SJCRH30 (cell line): ENCODE data around the gene TMEM14A. TPM values are rescaled to one million over a fixed set of nuclear protein-coding genes. Genes with fewer than 3 reads are reported as not detected.
"Not testable (repeated sequence)": the region's sequence is repeated elsewhere in the genome, so short reads cannot be mapped to it uniquely, and the experiment has no call there.

Source experiments
- DNase-seq, 2 experiments: peaks; one replicate each; pipeline ENCODE4 v3.0.0-alpha.2; 2015 to 2020
- H3K27ac ChIP-seq: fragments of 250-450 bp; sonication (Bioruptor Pico); 2 replicates; pipeline ENCODE4 v1.5.1; 2020; ENCODE audit warnings: mild to moderate bottlenecking, moderate library complexity
- H3K27me3 ChIP-seq: fragments of 250-450 bp; sonication (Bioruptor Pico); 2 replicates; pipeline ENCODE4 v1.5.1; 2020; ENCODE audit warnings: mild to moderate bottlenecking, moderate library complexity
- H3K36me3 ChIP-seq: fragments of 250-450 bp; sonication (Bioruptor Pico); 2 replicates; pipeline ENCODE4 v1.5.1; 2020; ENCODE audit warnings: mild to moderate bottlenecking, moderate library complexity
- H3K4me1 ChIP-seq: fragments of 250-450 bp; sonication (Bioruptor Pico); 2 replicates; pipeline ENCODE4 v1.5.1; 2020; ENCODE audit warnings: mild to moderate bottlenecking, moderate library complexity
- H3K4me3 ChIP-seq: fragments of 250-450 bp; sonication (Bioruptor Pico); 2 replicates; pipeline ENCODE4 v1.5.1; 2020; ENCODE audit warnings: mild to moderate bottlenecking, moderate library complexity
- H3K9me3 ChIP-seq: fragments of 250-450 bp; sonication (Bioruptor Pico); replicated peaks from 2 replicates; pipeline ENCODE4 v1.5.1; 2020; ENCODE audit warnings: mild to moderate bottlenecking, moderate library complexity
- total RNA-seq: library from RNA; depleted of rRNA; stranded (reverse); fragments of >200 nt; shearing (Covaris generic); gene quantifications from 2 replicates; pipeline ENCODE4 v1.2.3, GENCODE V29; 2014

The TMEM14A gene
- total RNA-seq, 1 experiment from 2014 or later = 21.7 TPM

DNA sequence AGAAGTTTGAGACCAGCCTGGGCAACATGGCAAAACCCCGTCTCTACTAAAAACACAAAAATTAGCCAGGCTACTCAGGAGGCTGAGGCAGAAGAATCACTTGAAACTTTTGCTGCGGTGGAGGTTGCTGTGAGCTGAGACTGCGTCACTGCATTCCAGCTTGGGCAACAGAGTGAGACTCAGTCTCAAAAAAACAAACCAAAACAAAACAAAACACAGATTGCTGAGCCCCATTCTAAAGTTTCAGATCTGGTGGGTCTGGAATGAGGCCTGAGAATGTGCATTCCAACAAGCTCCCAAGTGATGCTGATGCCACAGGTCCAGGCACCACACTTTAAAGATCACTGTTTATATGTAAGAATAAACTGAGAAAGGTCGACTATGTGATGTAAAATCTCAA lies 24.9 kb upstream of the TMEM14A start:
- no peaks in the 10 kb centered on the region; the same call in 1 of the 2 replicates for H3K9me3 ChIP-seq
- no peaks in the 10 kb centered on the region for H3K27me3 ChIP-seq
- no peak for DNase-seq
- peaks cover 20% of the 10 kb centered on the region for H3K4me1 ChIP-seq
- no peak overlapping the region for H3K4me3 ChIP-seq
- no peak overlapping the region for H3K27ac ChIP-seq
- H3K36me3 ChIP-seq = no peaks in the 10 kb centered on the region

DNA sequence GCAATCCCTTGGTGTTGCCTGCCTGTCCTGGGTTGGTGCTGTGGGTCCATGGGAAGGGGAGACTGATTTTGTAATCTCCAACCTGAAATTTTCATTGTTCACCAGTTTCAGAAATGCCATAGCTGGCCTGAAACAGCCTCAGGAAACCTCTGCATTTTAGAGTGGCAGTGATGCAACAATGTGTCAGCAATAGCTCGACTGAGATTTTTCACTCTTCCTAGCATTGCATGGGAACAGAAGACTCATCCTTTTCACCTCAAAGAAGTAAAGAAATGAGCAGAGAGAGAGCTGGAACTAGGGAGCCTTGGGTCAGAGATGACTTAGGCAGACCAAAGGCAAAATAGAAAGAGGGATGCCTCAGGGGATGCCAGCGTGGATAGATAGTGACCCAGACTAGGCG lies 23.7 kb upstream of the TMEM14A start:
- Histone ChIP-seq H3K9me3 (no peaks in the 10 kb centered on the region), H3K27me3 (no peaks in the 10 kb centered on the region), H3K4me1 (peaks cover 8% of the 10 kb centered on the region), H3K36me3 (no peaks in the 10 kb centered on the region), H3K4me3 (no peak overlapping the region), H3K27ac (no peak overlapping the region)
- no peak for DNase-seq

GRCh38 chr6:52649536-52650160 lies 21.3 kb upstream of the TMEM14A start:
- no peak overlapping the region for H3K27ac ChIP-seq
- H3K36me3 ChIP-seq = no peaks in the 10 kb centered on the region
- no peaks in the 10 kb centered on the region for H3K27me3 ChIP-seq
- 0 out of 2 replicates have a peak, but pooled peaks cover 2% of the 10 kb centered on the region for H3K9me3 ChIP-seq
- DNase-seq = no peak
- H3K4me3 ChIP-seq = no peak overlapping the region
- H3K4me1 ChIP-seq = no peaks in the 10 kb centered on the region

DNA sequence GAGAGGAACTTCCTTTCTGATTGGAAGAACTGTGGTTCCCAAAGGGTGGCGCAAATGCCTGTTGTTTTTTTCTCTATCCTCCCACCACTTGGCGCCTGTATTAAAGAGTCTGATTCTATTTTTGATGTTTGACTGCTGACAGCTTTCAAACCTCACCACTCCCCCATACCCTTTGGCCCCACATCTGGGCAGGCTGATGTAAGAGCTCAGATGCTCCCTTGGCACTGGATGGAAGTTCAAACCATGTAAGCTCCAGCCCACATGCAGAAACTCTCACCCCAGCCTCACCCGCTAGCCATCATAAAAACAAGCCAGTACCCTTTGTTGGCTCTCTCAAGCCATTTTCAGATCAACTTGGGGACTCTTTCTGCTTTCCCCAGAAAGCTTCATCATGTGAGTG lies 20.0 kb upstream of the TMEM14A start:
- Histone ChIP-seq H3K4me1 (no peaks in the 10 kb centered on the region), H3K36me3 (no peaks in the 10 kb centered on the region), H3K9me3 (0 out of 2 replicates have a peak, but pooled peaks cover 2% of the 10 kb centered on the region), H3K27ac (no peak overlapping the region), H3K4me3 (no peak overlapping the region), H3K27me3 (no peaks in the 10 kb centered on the region)
- no peak for DNase-seq

DNA sequence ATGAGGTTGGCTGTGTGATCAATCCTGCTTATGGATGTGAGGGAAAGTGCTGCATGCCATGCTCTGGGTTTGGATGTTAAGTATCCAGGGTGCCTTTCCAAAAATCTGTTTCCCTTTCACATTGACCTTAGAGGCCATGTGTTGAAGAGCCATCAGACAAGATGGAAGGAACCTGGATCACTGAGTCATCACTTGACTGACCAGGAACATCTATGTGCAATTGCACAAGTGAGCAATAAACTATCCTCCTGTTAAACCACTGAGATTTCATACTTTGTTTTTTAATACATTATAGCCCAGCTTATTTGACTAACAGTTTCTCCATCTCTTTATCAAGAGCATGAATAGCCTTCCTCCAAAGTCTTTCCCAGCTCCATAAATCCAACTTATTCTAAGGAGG lies 17.8 kb upstream of the TMEM14A start:
- no peak overlapping the region for H3K4me3 ChIP-seq
- H3K27ac ChIP-seq = no peak overlapping the region
- DNase-seq = no peak
- H3K27me3 ChIP-seq = no peaks in the 10 kb centered on the region
- H3K36me3 ChIP-seq = no peaks in the 10 kb centered on the region
- no peaks in the 10 kb centered on the region for H3K4me1 ChIP-seq
- 0 out of 2 replicates have a peak, but pooled peaks cover 2% of the 10 kb centered on the region for H3K9me3 ChIP-seq

DNA sequence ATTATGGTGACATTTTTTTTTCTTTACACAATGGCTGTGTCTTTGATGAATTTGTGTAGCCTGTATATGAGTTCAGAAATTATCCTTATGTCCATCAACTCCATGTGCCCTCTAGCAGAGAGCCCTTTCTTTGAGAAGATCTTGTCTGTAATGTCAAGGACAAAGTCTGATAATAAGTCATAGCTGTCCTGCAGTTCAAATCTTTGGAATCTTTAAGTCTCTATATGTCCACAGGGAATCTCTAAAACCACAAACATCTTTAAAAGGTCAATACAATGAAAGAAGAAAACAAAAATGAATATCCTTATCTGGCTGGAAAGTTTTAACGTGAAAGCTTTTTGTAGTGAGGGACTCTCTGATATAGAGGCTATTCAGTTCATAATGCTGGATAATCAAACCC lies 16.9 kb upstream of the TMEM14A start:
- Histone ChIP-seq H3K4me3 (no peak overlapping the region), H3K4me1 (no peaks in the 10 kb centered on the region), H3K9me3 (0 out of 2 replicates have a peak, but pooled peaks cover 2% of the 10 kb centered on the region), H3K27ac (no peak overlapping the region), H3K27me3 (no peaks in the 10 kb centered on the region), H3K36me3 (no peaks in the 10 kb centered on the region)
- no peak for DNase-seq

DNA sequence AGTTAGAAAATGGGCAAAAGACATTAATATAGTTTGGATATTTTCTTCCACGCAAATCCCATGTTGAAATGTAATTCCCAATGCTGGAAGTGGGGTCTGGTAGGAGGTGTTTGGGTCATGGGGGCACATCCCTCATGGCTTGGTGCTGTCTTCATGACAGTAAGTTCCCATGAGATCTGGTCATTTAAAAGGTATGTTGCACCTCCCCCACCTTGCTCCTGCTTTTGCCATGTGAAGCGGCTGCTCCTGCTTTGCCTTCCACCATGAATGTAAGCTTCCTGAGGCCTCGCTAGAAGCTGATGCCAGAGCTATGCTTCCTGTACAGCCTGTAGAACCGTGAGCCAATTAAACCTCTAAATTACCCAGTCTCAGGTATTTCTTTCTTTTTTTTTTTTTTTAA lies 16.3 kb upstream of the TMEM14A start:
- no peaks in the 10 kb centered on the region for H3K27me3 ChIP-seq
- H3K9me3 ChIP-seq = 0 out of 2 replicates have a peak, but pooled peaks cover 2% of the 10 kb centered on the region
- H3K27ac ChIP-seq = no peak overlapping the region
- H3K4me3 ChIP-seq = no peak overlapping the region
- H3K36me3 ChIP-seq = no peaks in the 10 kb centered on the region
- no peaks in the 10 kb centered on the region for H3K4me1 ChIP-seq
- DNase-seq = no peak

DNA sequence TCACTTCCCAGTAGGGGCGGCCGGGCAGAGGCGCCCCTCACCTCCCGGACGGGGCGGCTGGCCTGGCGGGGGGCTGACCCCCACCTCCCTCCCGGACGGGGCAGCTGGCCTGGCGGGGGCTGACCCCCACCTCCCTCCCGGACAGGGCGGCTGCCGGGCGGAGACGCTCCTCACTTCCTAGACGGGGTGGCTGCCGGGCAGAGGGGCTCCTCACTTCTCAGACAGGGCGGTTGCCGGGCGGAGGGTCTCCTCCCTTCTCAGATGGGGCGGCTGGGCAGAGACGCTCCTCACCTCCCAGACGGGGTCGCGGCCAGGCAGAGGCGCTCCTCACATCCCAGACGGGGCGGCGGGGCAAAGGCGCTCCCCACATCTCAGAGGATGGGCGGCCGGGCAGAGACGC lies 15.0 kb upstream of the TMEM14A start:
- H3K27me3 ChIP-seq, DNase-seq, H3K4me1 ChIP-seq, H3K27ac ChIP-seq, H3K9me3 ChIP-seq, H3K36me3 ChIP-seq, H3K4me3 ChIP-seq: not testable (repeated sequence)

DNA sequence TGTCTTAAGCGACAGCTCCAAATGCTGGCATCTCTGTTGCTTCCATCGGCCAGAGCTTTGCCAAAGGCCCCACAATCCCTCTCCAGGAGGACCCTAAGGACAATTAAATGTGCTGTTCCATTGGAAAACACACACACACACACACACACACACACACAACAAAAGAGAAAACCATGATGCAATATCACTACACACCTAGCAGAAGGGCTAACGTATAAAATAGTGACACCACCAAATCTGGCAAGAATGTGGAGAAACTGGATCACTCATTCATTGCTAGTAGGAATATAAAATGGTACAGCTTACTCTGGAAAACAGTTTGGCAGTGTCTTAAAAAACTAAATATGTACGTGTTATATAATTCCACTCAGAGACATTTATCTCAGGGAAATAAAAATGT lies 13.0 kb upstream of the TMEM14A start:
- H3K4me1 ChIP-seq = no peaks in the 10 kb centered on the region
- no peaks in the 10 kb centered on the region for H3K36me3 ChIP-seq
- no peak overlapping the region for H3K27ac ChIP-seq
- H3K9me3 ChIP-seq = 0 out of 2 replicates have a peak, but pooled peaks cover 2% of the 10 kb centered on the region
- H3K4me3 ChIP-seq = no peak overlapping the region
- DNase-seq = no peak
- no peaks in the 10 kb centered on the region for H3K27me3 ChIP-seq

GRCh38 chr6:52661551-52661950 lies 9.4 kb upstream of the TMEM14A start:
- DNase-seq = no peak
- H3K4me1 ChIP-seq = 0 out of 2 replicates have a peak, but pooled peaks cover 6% of the 10 kb centered on the region
- H3K4me3 ChIP-seq = no peak overlapping the region
- no peaks in the 10 kb centered on the region for H3K27me3 ChIP-seq
- H3K36me3 ChIP-seq = no peaks in the 10 kb centered on the region
- H3K9me3 ChIP-seq = no peaks in the 10 kb centered on the region
- H3K27ac ChIP-seq = no peak overlapping the region

DNA sequence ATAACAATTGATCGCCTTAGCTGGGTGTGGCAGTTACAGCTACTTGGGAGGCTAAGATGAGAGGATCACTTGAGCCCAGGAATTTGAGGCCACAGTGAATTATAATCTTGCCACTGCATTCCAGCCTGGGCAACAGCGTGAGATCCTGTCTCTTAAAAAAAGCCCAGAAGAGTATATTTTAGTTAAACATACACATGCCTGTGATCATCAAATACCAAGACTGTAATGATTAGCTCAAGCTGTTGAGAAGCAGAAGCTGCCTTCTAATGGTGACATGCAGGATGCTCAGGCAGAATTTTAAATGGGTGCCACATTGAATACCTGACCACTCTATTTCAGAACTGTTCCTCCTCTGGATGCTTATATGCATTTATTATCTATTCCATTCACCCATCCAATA lies 8.9 kb upstream of the TMEM14A start:
- 0 out of 2 replicates have a peak, but pooled peaks cover 6% of the 10 kb centered on the region for H3K4me1 ChIP-seq
- DNase-seq = no peak
- no peak overlapping the region for H3K27ac ChIP-seq
- no peak overlapping the region for H3K4me3 ChIP-seq
- no peaks in the 10 kb centered on the region for H3K36me3 ChIP-seq
- no peaks in the 10 kb centered on the region for H3K27me3 ChIP-seq
- H3K9me3 ChIP-seq = no peaks in the 10 kb centered on the region

GRCh38 chr6:52663120-52663935 lies 7.6 kb upstream of the TMEM14A start:
- Histone ChIP-seq H3K4me3 (peak overlapping the region; percentile 79), H3K27me3 (no peaks in the 10 kb centered on the region), H3K27ac (peak overlapping the region; percentile 24), H3K4me1 (0 out of 2 replicates have a peak, but pooled peaks cover 6% of the 10 kb centered on the region), H3K9me3 (no peaks in the 10 kb centered on the region), H3K36me3 (no peaks in the 10 kb centered on the region)
- peak; percentile 24 to 83 for DNase-seq

- no peaks in the 10 kb centered on the region for H3K36me3 ChIP-seq
- H3K4me1 ChIP-seq = 0 out of 2 replicates have a peak, but pooled peaks cover 6% of the 10 kb centered on the region
- no peaks in the 10 kb centered on the region for H3K27me3 ChIP-seq
- H3K4me3 ChIP-seq = peak overlapping the region; percentile 79
- peak overlapping the region; percentile 24 for H3K27ac ChIP-seq
- no peak for DNase-seq
- H3K9me3 ChIP-seq = no peaks in the 10 kb centered on the region
These were observed 7.1 kb upstream of the TMEM14A start for GRCh38 chr6:52663936-52664185.

DNA sequence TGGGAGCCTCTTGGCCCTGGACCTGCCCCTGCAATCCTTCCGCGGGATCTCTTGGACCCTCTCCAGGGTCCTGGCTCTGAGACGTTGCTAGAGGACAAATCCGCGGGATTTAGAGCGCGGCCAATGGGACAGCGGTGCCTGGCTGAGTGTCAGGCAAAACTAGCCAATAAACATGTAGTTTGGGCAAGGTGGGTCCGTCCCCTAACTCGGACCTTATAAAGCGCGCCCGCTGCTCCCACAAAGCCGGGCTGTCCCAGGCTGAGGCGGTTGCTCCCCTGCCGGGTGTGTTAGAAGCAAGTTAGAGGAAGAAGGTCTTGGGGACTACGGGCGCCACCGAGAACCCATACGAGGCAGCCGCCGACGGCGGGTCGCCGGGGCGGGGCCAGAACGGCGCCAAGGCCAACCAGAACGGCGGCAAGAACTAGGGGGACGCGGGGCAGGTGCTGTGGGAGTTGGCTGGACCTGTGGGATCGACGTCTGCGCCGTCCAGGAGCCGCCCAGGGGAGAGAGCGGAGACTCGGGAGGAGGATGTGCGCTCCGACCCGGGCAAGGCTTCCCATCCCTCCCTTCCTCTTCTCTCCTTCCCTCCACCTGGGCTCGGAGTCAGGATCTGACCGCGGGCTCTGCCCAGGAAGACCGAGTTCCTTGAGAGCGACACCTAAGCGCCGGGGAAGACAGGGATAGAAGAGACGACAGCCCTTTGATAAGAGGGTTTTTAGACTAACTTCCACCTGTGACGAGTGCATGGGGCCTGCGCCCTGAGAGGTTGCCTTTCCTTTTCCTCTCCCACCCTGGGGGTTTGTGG lies 6.5 kb upstream of the TMEM14A start:
- H3K4me3 ChIP-seq = peak overlapping the region; percentile 79
- peak; percentile 91 to 96 for DNase-seq
- H3K27ac ChIP-seq = peak overlapping the region; percentile 24
- H3K36me3 ChIP-seq = no peaks in the 10 kb centered on the region
- no peaks in the 10 kb centered on the region for H3K9me3 ChIP-seq
- 0 out of 2 replicates have a peak, but pooled peaks cover 6% of the 10 kb centered on the region for H3K4me1 ChIP-seq
- no peaks in the 10 kb centered on the region for H3K27me3 ChIP-seq
